Prostate gland (tissue), 2 donors: ENCODE data around the gene ATP7A.

Experiments used
- CTCF ChIP-seq, 4 experiments: fragments of 200-600 bp in 2 of 4; fragments of 450-650 bp in 2 of 4; sonication (generic) in 2 of 4; IDR thresholded peaks; 1 replicate in 3 of 4; 2 replicates in 1 of 4; pipeline ENCODE4 v1.5.1; 2016 to 2019; ENCODE audit warnings: antibody characterized with exemption in 4 of 4, mild to moderate bottlenecking in 2 of 4, moderate library complexity in 2 of 4
- POLR2A ChIP-seq: fragments of 450-650 bp; IDR thresholded peaks from one replicate; pipeline ENCODE4 v1.6.1; 2016; ENCODE audit warnings: antibody characterized with exemption, mild to moderate bottlenecking
- POLR2AphosphoS5 ChIP-seq: sonication (generic); formaldehyde crosslinking; IDR thresholded peaks from one replicate; pipeline ENCODE4 v1.6.1; 2017; ENCODE audit warnings: antibody characterized with exemption

- TF ChIP-seq CTCF (IDR thresholded peaks at IDR 0.05) (no peak), POLR2AphosphoS5 (no peak), POLR2A (no peak)
Observed at GRCh38 chrX:78071331-78071730, 160.8 kb downstream of the ATP7A start.
